HS-27A (cell line): ENCODE data around the gene ARMC9.
"Not testable (repeated sequence)": the region's sequence is repeated elsewhere in the genome, so short reads cannot be mapped to it uniquely, and the experiment has no call there.

ENCODE experiments used
- DNase-seq: peaks from one replicate; pipeline ENCODE4 v3.0.0-alpha.2; 2012; ENCODE audit warnings: low read depth, missing footprints

Gene ARMC9

DNA sequence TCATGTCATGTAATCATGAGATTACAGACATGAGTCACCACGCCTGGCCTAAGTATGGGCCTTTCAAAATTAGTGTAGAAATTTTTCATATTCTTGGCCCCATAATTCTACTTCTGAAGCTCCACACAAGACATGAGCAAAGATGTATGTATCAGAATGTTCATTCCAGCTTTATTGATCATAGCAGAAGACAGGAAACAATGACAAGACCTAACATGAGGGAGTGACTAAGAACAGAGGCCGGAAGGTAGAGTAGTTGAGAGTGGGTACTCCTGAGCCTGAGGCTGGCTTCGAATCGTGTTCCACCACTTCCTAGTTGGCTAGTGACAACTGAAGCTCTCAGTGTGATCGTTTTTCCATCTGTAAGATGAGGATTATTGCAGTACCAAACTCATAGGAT, 89.3 kb downstream of the ARMC9 start:
- no peak for DNase-seq

DNA sequence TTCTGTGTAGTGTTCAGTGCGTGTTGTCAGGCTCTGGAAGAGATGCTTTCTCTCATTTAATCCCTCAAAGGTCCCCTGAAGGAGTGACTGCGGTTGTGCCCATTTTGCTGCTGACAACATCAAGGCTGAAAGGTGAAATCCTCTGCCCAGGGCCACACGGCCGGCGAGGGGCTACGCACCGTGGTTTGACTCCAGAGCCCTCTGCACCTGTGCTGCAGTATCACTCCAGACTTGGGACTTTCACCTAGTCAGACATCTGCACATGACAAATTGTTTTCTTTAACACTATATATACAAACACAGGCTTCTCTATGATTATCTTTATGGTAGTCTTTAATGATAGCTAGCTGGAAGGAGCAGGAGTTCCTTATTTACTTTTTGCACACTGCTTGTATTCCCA, 90.2 kb downstream of the ARMC9 start:
- no peak for DNase-seq

DNA sequence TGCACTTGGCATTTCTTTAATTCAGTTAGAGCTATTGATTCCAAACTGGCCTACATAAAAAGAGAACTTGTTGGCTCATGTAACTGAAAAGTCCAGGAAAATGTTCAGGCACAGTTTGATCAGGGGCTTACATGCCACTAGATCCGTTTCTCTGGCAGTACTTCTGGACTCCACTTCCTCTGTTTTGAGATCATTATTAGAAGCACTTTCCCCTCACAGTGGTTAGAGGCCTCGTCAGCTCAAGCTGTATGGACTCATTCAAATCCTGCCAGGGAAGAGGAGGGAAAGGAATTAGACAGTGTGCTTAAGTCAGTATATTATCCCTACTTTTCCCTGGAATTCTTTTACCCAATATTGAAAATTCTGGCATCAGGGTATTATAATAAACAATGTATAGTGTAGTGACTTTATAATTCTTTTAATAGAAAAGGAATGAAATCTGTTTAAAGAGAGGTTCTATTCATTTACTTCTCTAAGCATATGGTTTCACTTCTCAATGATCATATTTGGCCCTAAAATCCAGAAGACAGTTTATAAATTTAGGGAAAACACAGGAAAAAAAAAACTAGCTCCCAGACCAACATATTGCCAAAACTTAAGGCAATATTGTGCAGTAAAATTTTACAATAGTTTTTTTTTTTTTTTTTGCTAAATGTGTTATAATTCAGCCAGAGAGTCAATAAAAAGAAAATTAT, 92.0 kb downstream of the ARMC9 start:
- DNase-seq, result no peak

DNA sequence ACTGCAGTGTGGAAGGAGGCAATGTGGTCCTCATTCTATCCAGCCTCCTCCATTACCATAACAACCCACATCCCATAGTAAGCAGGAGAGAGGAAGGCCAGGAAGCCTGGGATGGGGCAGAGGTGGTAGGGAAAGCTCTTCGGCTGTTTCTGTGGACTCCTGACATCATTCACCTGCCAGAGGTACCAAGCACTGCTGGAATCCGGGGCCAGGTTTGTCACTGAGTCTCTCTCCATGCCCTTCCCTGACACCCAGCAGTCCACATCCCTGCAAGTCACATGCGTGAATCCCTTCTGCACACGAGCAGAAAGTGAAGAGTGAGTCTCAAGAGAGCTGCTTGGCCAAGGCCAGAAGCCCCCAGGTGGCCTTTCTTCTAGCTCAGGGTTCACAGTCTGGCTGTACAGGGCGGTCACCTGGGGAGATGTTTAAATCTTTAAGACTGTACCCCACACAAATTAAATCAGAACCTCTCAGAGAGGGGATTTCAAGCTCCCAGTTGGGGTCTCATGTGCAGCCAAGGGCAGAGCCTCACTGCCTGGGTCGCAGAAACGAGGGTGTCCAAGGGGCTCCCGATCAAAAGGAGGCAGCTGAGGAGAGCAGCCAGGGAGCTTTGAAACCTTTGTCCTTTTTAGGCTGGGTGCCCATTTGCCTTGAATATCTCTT, 94.2 kb downstream of the ARMC9 start:
- DNase-seq, result no peak

DNA sequence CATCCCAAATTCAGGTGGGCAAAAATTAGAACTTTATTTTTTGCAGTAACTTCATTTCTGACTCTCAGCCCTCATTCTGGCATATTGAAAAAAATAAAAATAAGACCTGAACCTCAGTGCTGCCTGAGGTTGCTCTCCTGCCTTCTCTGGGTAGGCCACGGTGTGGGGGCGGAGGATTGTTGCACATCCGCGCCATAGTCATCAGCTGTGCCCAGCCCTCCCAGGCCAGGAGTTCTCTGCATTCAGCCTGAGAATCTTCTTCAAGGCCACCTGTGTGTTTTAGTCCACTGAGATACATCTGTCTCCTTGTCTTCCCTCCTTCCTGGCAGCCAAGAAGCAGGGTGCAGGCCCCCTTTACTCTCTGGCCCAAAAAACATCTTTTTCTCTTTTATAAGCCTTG, 94.7 kb downstream of the ARMC9 start:
- DNase-seq, result no peak

DNA sequence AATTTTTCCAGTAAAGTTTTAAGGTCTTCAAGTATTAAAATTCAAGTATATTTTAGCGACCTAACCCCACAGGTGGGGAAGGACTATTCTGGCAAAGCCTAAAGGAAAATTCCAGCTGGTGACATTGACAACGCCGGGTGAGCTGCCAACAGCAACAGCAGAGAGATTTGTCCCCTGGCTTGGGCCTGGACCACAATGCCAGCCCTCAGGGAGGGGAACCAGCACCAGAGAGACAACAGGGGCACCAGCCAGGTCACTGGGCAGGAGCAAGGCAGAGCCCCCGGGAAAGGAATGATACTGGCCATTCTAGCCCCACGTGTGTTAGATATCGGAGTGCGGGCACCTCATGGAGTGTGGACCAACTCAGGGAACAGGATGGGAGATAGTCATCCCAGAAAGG, 95.7 kb downstream of the ARMC9 start:
- no peak for DNase-seq

DNA sequence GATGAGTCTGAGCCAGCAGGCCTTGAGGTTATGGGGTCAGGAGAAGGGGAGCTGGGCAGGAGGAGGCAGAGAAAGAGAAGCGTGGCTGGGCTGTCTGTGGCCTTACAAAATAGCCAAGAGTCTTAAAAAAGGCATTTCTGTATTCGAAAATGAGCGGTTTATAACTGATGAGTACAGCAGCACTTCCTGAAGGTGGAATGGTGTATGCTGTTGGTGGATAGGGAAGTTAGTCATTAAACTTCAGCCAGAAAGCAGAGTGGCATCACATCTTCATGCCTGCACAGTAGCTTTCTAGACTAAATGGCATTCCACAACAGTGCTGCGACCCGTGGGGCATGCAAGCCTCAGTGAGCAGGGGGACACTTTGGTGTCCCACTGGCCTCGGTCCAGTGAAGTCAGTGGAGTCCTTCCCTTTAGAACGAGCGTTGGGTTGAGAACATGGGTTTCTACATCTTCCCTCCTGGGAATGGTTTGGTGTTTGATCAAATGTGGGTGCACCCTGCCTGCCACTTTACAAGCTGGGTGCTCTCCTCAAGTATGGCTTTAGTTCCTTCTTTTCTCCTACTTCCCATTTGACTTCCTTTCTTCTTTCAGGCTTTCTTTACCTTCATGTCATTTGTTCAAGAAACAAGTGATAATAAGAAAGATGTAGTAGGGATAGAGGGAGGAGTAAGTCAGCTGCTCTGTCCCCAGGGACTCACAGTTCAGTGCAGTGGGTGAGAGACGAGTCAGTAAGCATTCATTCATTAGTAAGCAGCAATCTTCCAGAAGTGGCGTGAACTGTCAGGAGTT, 96.3 kb downstream of the ARMC9 start:
- no peak for DNase-seq

DNA sequence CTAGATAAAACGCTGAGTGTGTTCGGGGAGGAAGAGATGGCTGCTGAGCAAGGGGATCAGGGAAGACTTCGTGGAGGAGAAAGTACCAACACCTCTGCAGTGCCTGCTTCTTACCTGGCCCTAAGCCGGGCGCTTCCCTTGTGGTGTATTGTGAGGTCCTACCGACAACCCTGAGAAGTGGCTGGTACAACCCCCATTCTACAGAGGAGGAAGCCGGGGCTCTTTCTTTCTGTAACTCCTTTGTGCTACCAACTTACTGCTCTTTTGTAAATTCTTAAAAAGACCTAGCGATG, 96.9 kb downstream of the ARMC9 start:
- DNase-seq, result no peak

DNA sequence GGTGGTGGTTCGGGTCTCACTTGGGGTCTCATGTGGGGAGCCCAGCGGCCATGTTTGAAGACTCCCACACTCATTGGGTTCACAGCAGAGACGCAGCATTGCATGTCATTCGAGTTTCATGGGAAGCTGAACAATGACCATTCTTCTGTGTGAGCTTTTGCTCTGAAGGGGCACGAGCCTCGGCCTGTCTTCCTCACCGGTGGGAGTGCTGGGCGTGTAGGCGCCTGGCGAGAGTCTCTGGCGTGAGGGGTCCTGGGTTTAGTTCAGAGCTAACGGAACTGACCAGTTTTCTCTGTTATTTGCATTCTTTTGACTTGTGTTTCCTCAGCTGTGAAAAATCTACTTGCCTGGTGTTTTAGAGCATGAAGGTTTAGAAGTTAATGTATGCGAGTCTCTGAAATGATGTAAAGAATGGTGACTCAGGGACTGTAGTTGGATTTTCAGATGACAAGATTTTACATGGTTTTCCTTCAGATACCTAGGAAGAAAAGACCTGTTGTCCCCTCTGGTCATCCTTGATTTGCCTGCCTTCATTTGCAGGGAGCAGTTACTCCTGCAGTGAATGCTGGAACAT, 98.1 kb downstream of the ARMC9 start:
- no peak for DNase-seq

DNA sequence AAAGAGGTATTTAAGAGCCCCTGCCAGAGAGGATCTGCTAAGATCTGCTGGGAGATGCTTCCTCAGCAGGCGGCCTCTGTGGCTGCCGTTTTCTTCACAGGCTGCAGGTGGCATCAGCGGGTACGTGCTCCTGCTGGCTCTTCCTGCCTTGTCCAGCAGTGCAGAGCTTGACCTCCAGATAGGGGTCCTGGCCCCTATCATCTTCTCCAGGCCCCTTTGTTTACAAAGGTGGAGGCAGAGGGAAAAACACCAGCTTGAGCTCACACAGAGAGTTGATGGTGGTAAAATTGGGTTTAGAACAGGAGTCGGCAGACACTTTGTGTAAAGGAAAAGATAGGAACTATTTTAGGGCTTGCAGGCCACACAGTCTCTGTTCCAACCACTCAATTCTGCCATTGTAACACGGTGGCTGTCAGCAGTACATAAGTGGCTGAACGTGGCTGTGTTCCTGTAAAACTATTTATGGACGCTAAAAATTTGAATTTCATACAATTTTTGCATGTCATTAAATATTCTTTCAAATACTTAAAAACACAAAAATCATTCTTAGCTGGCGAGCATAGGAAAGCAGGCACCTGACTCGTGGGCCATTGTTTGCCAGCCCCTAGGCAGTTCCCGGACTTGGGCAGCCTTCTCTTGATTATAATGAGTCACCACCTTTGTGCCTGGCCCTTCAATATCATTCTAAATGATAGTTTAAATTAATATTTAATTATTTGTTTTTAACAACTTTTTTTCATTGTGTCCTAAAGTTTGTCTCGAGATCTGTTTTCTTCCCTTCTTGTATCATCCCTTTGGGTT, 98.9 kb downstream of the ARMC9 start:
- no peak for DNase-seq

DNA sequence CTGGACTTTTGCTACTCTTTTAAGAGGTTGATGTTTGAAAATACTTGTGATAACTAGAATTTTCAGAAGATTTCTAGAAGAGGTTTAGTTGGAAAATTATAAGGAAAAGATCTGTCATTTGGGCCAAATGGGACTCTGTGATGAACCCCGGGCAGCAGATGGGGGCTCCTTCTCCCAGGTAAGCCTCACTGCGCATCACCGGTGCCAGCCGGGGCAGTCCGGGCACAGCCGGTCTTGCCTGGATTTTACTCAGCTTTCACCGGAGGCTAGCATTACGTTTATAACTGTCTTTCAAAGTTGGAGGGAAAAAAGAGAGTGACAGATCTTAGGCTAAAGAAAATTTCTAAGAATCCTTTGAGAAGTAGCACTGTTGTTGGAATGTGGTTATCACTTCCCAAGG, 99.7 kb downstream of the ARMC9 start:
- no peak for DNase-seq

DNA sequence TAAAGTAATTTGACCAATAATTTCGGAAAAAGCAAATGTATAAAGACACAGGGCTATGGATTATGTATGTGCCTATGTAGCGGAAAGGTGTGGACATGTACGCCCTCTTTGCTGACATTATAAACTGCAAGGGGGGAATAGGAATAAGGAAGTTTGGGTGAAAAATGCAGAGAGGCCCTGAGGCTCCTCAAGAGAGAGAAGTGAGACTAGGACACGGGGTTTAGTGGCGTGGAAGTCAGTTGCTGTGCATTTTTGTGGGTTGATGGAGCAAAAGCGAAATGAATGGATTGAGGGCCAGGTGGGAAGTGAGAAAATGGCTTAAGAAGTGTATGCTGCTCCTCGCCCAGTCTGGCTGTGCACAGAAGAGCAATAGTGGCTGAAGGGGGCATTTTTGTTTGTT, 100.8 kb downstream of the ARMC9 start:
- DNase-seq, result no peak

DNA sequence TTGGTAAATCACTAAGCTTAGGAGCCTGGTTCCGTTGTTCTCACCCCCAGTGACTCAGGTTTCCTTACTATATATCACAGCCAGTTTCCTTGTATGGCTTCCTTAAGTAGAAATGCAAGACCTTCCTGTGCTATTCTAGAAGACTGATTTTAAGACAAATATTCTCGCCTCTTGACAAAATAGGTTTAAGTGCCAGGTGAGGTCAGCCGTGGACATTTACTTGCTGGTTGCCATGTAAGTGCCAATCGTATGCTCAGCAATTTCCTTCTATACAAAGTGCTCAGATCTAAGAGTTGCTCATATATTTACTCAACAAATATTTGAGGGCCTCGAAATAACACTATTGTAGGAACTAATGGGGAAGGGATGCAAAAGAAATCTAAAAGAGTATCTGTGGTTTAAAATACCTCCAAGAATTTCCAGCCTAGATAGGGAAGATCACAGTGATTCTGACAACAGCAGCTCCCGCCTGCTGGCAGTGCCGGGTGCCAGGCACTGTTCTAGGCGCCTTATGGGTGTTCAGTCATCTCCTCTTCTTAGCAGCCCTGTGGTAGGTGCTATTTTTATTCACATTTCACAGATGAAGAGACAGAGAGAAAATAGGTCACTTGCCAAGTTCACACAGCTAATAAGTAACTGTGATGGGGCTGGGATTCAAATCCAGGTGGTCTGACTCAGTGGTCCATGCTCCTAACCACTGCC, 101.7 kb downstream of the ARMC9 start:
- DNase-seq, result no peak

DNA sequence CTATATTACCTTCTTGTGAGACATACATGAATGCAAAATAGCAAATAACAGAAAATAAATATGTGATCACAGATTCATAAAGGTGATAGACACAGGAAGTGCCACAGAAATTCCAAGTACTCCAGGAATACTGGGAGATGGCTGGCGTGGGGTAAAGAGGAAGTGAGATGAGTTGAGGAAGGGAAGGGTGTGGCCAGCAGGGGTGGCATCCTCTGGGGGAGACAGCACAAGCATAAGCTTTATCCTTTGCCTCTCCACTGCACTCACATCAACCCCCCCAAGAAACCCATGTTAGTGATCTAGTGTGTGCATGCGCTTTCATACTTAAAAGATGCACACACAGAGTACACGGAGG, 102.3 kb downstream of the ARMC9 start:
- no peak for DNase-seq

DNA sequence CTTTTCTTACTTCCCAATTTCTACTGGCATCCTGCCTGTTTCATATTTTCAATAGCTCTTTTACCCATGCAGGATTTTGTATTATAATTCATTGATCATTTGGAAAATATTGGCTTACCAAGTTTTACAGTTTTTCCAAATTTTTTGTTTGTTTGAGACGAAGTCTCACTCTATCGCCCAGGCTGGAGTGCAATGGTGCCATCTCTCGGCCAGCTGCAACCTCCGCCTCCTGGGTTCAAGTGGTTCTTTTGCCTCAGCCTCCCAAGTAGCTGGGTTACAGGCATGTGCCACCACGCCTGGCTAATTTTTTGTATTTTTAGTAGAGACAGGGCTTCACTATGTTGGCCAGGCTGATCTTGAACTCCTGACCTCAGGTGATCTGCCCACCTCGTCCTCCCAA, 105.8 kb downstream of the ARMC9 start:
- not testable (repeated sequence) for DNase-seq

DNA sequence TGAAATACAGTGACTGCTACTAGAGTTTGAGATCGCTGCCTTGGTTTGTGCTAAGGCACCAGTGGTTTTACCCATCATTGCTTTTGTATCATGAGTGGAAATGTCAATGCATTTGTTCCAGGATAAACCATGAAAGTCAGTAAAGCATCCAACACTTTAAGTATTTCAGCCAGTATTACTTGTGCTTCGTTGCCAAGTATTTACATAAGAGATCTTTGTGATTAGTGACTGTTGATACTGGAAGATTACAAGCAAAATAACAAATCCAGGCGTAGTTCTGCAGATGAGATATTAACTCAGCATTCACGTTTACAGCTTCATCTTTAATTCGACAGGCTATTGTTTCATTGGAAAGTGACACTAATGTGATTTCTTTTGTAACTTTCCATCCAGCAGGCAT, 106.8 kb downstream of the ARMC9 start:
- DNase-seq, result no peak

DNA sequence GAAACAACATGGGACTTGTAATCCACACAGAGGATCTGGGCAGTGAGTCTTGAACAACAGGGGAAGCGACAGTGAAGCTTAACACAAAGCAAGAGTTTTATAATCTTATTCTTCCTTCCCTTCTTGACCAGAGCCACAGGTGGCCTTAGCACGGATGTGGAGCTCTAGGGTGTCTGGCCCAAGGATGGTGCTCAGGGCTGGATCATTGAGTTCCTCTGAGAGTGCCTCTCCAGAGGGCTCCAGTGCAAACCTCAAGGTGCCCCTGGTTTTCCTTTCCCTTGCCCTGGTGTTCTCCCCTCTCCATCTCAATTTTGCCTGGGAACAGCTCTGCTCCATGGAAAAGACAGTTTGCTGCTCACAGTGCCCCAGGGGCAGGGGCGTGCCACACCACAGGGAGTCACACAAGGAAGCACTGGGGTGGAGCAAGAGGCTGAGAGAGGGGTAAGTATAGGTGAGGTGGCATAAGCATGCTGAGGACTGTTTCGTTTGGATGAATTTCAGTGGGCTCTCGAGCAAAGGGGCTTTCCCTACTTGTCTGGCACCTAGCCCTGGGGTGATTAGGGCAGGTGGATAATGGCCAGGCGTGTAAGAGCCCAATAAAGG, 108.5 kb downstream of the ARMC9 start:
- DNase-seq, result no peak

DNA sequence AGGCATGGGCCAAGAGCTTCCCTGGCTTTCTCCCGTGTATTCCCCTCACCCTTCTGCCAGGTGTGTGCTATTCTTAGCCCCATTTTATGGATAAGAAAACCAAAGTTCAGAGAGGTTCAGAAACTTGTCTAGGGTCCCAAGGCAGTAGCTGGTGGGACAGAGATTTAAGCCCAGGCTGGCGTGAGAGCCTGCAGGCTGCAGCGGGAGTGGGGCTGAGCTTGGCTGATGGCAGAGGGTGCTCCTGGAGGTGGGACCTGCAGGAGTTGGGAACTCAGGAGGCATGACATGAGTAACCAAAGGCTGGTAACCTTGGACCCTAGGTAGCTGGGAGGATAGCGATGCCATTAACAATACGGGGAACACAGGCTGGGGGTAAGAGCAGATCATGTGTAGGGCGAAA, 109.8 kb downstream of the ARMC9 start:
- DNase-seq, result no peak

DNA sequence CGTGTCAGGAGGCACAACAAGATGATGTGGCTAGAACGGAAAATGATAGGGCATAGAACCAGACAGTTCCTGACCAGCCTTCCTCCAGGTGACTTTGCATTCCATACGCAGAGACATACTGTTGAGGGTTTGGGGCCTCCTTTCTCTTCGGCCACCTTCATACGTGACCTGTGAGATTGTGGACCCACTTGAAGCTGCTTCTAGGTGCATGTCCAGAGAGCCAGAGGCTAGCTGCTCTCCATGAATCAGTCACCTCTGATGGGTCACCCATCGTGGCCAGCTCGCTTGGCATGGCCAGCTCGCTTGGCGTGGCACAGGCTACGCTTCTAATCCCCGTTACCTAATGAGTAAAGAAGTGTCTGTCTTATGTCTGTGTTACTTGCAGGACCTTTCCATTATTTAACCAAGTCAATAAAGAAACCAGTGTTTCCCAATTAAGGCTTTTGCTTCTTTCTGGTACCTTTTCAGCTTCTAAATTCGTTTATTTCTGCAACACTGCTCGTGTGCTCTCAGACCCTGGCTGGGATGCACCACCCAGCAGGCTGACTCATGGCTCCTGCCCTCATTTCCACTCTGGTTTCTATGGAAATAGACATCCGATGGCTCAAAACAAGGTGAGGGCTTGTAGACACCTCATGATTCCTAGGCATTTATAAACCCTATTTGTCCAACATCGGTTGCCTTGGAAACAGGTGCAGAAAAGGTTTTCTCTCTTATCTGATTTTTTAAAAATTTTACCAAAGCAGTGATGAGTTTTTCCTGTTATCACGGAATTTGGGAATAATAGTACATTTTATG, 110.4 kb downstream of the ARMC9 start:
- no peak for DNase-seq

DNA sequence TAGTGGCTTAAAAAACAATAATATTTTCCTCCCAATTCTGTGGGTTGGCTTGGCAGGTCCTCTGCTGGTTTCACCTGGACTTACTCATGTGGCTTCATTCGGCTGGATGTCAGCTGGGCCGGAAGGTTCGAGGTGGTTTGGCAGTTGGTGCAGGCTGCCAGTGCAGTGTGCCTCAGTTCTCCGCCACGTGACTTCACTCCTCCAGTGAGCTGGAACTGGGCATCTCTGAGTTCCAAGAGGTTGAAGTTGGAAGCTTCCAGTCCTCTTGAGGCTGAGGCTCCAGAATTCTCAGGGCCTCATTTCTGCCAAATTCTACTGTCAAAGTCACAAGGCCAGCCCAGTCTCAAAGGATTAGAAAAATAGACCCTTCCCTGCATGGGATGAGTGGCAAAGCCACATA, 113.6 kb downstream of the ARMC9 start:
- DNase-seq, result no peak

DNA sequence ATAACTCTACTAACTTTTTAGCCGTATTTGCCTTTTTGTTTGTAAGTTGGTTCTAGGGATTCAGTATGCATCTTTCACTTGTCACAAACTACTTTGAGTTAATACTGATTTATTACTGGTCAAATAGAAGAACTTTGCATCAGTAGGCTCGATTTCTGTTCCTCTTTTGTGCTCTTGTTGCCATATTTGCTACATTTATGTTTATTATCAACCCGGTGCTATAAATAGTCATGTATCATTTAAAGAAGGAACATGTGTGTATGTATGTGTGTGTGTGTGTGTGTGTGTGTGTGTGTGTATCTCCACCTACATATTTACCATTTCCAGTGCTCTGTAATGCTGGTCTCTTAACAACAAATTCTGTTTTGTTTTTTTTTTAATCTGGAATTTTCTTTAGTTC, 117.5 kb downstream of the ARMC9 start:
- DNase-seq, result no peak
